HG02884 (cell line): Measurements from ENCODE around the gene CCNF.
"Not testable (repeated sequence)": the region's sequence is repeated elsewhere in the genome, so short reads cannot be mapped to it uniquely, and the experiment has no call there.

Experiments used
- ATAC-seq: cut with Tn5 transposase; IDR thresholded peaks from one replicate; pipeline ENCODE4 v1.9.1; 2021; ENCODE audit warnings: mild to moderate bottlenecking, moderate library complexity; ENCODE audit not compliant: unreplicated experiment

The CCNF gene

GRCh38 chr16:2427526-2427925, 1.7 kb upstream of the CCNF start:
- ATAC-seq, result no peak

DNA sequence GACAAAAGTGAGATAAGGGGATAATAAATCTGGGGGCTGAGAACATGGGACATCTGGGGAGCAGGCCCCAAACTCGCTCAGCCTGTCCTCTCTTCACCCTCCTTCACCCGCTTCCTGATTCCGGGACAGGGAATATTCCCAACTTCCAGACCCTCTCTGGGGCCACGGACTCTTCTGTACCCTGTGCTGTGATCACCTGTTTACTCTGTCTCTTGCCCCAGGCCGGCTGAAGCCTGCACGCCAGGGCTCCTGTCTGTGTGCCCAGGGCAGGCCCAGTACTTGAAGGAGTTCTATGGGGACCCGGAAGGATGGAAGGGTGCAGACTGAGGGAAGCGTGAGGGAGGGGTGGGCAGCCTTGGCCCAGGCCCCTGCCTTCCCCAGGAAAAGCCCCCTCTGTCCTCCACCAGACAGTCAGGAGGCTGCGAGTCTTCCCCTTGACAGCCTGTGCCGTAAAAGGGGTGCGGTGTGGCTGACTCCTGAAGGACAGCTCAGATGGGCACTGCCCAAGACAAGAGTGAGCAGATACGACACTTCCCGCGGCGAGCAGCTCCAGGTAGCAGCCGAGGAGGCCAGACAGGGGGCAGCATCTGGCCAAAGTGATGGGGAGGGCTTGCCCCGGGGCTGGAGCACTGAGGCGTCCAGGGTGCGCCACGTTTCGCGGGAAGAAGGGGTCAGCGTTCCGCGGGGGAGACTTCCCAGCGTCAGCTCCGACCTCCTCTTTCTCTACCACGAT, 1.0 kb upstream of the CCNF start:
- no peak for ATAC-seq

DNA sequence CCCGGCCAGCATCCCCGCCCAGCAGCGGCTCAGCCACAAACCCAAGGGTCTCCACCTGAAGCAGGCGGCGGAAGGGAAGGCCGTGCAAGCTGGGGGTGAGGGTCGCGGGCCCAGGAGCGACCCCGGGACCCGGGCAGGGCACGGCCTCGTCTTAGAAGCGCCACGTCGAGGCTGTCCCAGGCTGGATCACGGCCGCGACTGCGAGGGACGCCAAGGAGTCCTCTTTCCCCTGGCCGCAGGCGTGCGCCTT, 538 bp upstream of the CCNF start:
- ATAC-seq, result no peak

DNA sequence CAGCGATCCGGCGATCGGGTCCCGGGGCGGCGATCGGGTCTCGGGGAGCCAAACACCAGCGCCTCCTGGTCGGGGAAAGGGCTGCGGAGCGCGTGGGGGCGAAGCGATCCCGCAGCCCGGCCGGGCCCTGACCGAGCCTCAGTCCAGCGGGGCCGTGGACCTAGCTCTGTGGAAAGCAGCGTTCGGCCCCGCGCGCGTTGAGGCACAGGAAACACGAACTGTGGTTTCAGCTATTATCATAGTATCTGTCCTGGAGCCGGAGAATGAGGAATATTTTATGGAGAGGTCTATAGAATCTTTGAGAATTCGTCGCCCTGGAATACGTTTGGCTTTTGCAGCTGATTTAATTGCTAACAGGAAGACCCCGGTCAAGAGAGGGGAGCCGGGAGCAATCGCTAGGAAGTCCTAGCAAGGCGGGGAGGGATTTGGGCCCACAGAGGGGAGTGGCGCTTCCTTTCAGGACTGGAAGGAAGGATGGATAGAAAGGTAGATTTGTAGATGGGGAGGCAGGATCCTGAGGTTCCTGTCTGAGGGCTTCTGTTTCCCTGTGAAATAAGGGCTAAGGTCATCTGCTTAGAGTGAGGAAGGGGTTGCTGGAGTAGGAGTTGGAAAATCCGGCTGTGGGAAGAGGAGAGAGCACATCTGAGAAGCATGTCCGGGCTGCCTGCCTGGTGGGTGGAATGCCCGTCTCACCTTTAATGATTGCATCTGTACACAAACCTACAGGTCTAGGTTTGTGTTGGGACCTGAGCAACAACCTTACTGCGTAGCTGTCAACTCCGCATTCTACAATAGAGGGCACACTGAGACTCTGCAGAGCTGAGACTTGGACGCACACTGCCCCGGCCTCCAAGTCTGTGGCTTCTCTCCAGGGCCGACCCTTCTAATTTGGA, 770 bp downstream of the CCNF start:
- no peak for ATAC-seq

DNA sequence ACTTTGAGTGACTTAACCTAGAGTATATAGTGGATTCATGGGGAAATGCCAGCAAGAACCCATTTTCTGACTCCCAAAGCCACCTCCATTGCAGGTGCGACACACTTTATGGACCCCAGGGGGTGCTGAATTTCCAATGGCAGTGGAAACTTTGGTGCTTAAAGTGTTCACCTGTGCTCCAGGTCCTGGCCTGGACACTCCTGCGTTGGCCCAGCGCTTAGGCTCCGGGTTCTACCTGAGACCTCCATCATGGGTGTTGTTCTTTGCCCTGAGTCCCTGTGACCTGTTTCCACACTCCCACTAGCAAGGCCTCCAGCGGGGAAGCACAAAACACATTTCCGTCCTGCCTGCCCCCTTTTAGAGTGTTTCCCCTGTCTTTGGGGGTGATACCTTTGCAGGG, 3.0 kb downstream of the CCNF start:
- no peak for ATAC-seq

- ATAC-seq, result no peak
Measured at GRCh38 chr16:2432801-2433505, 3.7 kb downstream of the CCNF start.

GRCh38 chr16:2435236-2435635, 6.0 kb downstream of the CCNF start:
- ATAC-seq, result not testable (repeated sequence)

GRCh38 chr16:2436110-2436509, 6.9 kb downstream of the CCNF start:
- no peak for ATAC-seq

DNA sequence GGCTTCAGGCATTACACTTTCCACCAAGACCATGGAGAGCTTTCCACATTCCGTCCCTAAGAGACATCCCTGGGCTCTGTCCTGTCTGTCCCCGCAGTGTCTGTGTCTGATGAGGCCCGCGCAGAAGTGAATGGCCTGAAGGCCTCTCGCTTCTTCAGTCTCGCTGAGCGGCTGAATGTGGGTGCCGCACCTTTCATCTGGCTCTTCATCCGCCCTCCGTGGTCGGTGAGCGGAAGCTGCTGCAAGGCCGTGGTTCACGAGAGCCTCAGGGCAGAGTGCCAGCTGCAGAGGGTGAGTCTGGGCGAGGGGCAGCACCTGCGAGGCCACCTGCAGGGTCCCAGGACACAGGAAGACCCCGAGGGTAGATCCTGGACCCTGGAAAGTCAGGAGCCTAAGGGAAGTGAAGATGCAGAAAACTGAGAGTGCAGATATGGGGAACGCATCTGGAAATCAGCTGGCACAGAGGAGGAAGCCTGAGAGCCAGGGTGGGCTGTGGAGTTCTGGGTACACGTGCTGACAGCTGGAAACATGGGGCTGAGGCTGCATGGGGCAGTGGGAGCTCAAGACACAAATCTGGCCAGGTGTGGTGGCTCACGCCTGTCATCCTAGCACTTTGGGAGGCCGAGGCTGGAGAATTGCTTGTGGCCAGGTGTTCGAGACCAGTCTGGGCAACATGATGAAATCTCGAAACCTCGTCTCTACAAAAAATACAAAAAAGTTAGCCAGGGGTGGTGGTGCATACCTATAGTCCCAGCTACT, 8.0 kb downstream of the CCNF start:
- no peak for ATAC-seq

DNA sequence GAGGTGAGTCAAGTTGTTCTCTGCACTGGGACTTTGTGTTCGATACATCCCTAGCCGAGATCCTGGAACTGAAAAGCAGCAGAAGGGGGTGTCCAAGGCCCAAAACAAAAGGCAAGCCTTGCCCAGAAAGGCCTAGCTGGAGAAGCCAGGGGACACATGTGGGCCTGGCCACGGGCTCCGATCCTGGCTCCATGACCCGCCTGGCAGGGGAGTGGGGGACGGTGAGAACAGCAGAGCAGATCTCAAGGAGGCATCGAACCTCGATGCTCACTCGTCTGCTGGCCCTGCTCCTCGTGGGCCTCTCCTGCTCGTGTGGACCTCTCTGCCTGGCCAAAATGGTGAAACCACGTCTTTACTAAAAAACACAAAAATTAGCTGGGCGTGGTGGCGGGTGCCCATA, 8.9 kb downstream of the CCNF start:
- ATAC-seq, result no peak

DNA sequence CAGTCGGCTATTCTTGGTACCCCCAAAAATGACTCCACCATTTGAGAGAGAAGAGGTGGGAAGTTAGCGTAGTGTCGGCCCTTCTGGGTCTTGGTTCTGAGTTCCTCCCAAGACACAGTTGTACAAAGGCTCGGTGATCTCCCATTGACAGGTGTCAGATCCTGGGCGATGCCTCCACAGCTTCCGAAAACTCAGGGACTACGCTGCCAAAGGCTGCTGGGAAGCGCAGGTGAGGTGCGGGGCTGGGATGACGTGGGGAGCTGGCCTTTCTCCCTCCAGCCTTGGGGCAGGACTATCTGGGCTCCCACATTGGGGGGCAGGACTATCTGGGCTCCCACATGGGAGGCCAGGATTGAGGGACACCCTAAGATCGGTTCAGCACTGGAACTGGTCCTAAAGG, 10.4 kb downstream of the CCNF start:
- no peak for ATAC-seq

DNA sequence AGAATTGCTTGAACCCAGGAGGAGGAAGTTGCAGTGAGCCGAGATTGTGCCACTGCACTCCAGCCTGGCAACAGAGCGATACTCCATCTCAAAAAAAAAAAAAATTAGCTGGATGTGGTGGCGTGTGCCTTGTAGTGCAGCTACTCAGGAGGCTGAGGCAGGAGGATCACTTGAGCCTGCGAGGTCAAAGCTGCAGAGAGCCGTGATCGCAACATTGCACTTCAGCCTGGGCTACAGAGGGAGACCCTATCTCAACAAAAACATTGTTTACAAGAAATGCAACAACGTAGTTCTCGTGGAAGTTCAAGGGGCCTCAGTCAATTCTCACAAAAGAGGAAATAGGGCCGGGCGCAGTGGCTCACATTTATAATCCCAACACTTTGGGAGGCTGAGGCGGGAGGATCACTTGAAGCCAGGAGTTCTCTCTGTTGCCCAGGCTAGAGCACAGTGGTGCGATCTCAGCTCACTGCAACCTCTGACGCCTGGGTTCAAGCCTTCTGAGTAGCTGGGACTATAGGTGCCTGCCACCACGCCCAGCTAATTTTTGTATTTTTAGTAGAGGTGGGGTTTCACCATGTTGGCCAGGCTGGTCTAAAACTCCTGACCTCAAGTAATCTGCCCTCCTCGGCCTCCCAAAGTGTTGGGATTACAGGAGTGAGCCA, 12.0 kb downstream of the CCNF start:
- ATAC-seq, result not testable (repeated sequence)

GRCh38 chr16:2443555-2443954, 14.3 kb downstream of the CCNF start:
- no peak for ATAC-seq

DNA sequence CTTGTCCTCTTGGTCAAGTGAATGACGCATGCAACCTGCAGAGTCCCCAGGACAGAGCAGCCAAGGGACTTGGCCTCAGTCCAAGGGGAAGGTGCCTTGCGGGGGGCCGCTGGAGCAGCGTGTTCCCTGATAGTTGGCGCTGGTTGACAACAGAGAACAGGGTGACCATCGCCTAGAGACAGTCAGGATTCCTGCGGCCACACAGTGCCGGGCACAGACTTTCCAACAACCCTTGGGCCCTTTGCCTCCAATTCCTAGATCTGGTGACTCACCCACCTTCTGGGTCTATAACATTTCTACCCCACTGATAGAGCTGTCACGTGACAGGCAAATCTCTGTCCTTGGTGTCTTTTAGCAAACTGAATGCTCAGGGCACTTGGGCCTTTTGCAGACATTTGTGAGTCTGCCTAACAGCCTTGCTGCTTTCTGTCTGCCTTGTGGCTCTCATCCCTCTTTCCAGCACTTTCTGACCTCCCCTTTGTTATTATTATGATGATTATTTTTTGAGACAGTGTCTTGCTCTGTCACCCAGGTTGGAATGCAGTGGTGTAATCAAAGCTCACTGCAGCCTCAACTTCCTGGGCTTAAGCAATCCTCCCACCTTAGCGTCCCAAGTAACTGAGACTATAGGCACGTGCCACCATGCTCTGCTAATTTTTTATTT, 18.8 kb downstream of the CCNF start:
- no peak for ATAC-seq

- no peak for ATAC-seq
Measured at GRCh38 chr16:2449118-2449517, 19.9 kb downstream of the CCNF start.

- ATAC-seq, result no peak
Measured at GRCh38 chr16:2450535-2450934, 21.3 kb downstream of the CCNF start.

- ATAC-seq, result no peak
Measured at GRCh38 chr16:2450975-2451381, 21.7 kb downstream of the CCNF start.

- ATAC-seq, result no peak
Measured at GRCh38 chr16:2451851-2452320, 22.6 kb downstream of the CCNF start.

- no peak for ATAC-seq
Measured at GRCh38 chr16:2452650-2453049, 23.4 kb downstream of the CCNF start.
